AG04449 (cell line): ENCODE measurements around the gene ZSCAN10.

ENCODE experiments used
- CTCF ChIA-PET: fragments of 350-600 bp; formaldehyde crosslinking; extraction: SDS; loops from one replicate; lab custom pipeline; 2021; ENCODE audit warnings: antibody characterized with exemption; lab: Yijun Ruan, JAX
- POLR2A ChIA-PET: fragments of 400-600, 350-600 bp; formaldehyde crosslinking; extraction: SDS; loops from one replicate; lab custom pipeline; 2020; ENCODE audit warnings: antibody characterized with exemption, inconsistent platforms; lab: Yijun Ruan, JAX
- DNase-seq: peaks from one replicate; pipeline ENCODE4 v3.0.0-alpha.2; 2010; ENCODE audit warnings: low read depth, low spot score
- H3K4me3 ChIP-seq: 2 replicates; pipeline ENCODE4 v1.5.1; 2011; ENCODE audit warnings: low read depth, mild to moderate bottlenecking, control low read depth, low read length
- TF ChIP-seq, protein P1 (sequence below): IDR thresholded peaks from one replicate; pipeline ENCODE4 v1.5.1; 2011; ENCODE audit warnings: mild to moderate bottlenecking, moderate library complexity, low read length, control low read depth, inconsistent platforms; ENCODE audit not compliant: insufficient read depth; ENCODE audit errors: missing control alignments

ZSCAN10 gene

DNA sequence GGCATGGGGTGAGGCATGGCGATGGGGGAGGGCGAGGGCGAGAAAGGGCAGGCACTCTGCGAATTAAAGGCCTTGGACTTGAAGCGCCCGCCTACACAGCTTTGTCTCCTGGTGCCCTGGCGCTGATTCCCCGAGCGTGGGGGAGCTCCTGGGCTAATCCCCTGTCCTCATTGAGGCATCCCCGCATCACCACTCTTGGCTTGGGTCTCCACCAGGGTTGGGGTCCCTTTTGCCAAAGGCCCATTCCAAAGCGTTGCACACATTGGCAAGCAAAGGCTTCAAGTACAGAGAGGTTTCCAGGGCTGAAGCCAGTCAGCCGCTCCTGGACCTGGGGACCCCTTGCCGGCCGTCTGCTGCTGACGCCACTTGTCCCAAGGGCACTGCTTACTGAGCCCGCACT is 21.3 kb upstream of the ZSCAN10 start:
- no peak for DNase-seq
- H3K4me3 ChIP-seq: no peak overlapping the region
- POLR2A ChIA-PET: no interaction called here
- CTCF ChIA-PET: interaction anchor here (1.2 to 5.5 kb wide), 2 partner anchors 9 to 12 kb away, joined by 4 to 57 read pairs; no protein-coding TSS in a partner anchor
- TF ChIP-seq, protein P1, sequence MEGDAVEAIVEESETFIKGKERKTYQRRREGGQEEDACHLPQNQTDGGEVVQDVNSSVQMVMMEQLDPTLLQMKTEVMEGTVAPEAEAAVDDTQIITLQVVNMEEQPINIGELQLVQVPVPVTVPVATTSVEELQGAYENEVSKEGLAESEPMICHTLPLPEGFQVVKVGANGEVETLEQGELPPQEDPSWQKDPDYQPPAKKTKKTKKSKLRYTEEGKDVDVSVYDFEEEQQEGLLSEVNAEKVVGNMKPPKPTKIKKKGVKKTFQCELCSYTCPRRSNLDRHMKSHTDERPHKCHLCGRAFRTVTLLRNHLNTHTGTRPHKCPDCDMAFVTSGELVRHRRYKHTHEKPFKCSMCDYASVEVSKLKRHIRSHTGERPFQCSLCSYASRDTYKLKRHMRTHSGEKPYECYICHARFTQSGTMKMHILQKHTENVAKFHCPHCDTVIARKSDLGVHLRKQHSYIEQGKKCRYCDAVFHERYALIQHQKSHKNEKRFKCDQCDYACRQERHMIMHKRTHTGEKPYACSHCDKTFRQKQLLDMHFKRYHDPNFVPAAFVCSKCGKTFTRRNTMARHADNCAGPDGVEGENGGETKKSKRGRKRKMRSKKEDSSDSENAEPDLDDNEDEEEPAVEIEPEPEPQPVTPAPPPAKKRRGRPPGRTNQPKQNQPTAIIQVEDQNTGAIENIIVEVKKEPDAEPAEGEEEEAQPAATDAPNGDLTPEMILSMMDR: no peak

DNA sequence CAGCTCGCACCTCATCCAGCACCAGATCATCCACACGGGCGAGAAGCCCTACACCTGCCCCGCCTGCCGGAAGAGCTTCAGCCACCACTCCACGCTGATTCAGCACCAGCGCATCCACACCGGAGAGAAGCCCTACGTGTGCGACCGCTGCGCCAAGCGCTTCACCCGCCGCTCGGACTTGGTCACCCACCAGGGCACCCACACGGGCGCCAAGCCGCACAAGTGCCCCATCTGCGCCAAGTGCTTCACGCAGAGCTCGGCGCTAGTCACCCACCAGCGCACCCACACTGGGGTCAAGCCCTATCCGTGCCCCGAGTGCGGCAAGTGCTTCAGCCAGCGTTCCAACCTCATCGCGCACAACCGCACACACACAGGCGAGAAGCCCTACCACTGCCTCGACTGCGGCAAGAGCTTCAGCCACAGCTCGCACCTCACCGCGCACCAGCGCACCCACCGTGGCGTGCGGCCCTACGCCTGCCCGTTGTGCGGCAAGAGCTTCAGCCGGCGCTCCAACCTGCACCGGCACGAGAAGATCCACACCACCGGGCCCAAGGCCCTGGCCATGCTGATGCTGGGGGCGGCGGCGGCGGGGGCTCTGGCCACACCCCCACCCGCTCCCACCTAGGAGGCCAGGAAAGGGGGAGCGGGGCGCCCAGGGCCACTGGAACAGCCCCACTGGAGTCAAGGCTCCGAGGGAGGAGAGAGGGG is 20.8 kb upstream of the ZSCAN10 start:
- POLR2A ChIA-PET: no interaction called here
- H3K4me3 ChIP-seq: no peak overlapping the region
- CTCF ChIA-PET: interaction anchor here (1.6 to 5.5 kb wide), 2 partner anchors 9 to 60 kb away, joined by 4 to 57 read pairs; no protein-coding TSS in a partner anchor
- TF ChIP-seq, protein P1: no peak
- no peak for DNase-seq

DNA sequence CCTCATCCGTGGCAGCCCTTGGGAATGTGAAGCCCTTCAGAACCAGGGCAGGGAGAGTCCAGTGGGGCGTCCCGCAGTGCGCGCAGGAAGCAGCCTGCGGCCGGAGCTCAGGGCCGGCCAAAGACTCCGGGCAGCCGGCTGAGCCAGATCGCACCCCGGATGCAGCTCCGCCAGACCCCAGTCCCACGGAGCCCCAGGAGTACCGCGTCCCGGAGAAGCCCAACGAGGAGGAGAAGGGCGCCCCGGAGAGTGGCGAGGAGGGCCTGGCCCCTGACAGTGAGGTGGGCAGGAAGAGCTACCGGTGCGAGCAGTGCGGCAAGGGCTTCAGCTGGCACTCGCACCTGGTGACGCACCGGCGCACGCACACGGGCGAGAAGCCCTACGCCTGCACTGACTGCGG is 20.2 kb upstream of the ZSCAN10 start:
- ChIA-PET POLR2A (no interaction called here), CTCF (interaction anchor here (1.6 to 5.5 kb wide), 2 partner anchors 10 to 60 kb away, joined by 4 to 57 read pairs; no protein-coding TSS in a partner anchor)
- DNase-seq: no peak
- TF ChIP-seq, protein P1: no peak
- no peak overlapping the region for H3K4me3 ChIP-seq

DNA sequence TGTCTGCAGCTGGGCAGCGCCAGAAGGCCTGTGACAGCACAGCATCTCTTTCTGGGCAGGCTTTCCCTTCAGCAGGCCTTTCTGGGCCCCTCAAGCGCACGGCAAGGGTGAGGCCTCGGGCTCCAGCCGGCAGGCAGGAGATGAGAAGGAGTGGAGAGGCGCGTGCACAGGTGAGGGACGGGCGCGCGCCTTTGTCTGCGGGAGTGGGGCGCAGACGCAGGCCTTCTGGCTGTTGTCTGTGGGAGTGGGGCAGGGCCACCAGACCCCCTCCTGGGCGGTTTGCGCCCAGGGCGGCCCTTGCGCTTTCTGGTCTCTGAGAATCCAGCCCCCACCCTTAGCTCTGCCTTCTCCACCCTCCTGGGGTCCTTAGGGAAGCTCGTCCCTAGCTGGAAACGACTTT is 19.8 kb upstream of the ZSCAN10 start:
- POLR2A ChIA-PET: no interaction called here

DNA sequence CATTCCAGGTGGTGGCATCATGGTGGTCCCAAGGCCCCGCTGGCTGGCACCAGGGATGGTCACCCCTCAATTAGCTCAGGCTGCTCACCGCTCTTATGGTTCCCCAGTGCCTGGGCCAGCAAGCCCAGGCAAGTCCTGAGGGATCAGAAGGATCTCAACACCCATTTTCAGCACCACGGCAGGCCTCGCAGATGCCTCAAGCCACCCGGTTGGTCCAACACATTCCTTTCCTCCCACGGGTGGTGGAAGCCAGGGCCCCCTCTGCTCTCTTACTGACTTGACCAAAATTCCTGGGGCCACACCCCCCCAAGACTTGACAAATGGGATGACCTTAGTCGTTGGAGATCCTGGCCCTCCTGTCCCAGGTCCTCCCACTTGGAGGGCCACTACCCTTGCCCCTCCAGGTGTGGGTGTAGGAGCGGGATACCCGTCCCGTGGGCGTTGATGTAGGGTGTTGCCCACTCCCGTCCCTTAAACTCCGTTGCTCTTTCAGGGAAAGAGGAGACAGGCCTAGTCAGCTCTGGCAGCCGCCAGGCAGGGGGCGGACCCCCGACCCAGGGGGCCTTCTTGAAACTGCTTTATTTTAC is 19.2 kb upstream of the ZSCAN10 start:
- DNase-seq: no peak

More for the DNA sequence above, 19.8 kb upstream of the ZSCAN10 start:
- TF ChIP-seq, protein P1: no peak
- no peak for DNase-seq
- H3K4me3 ChIP-seq: no peak overlapping the region
- CTCF ChIA-PET: interaction anchor here (1.6 to 5.5 kb wide), 2 partner anchors 10 to 59 kb away, joined by 4 to 57 read pairs; no protein-coding TSS in a partner anchor

More for the DNA sequence above, 19.2 kb upstream of the ZSCAN10 start:
- CTCF ChIA-PET: interaction anchor here (1.1 to 5.5 kb wide), 4 partner anchors 11 to 87 kb away, joined by 3 to 57 read pairs (median 4); no protein-coding TSS in a partner anchor
- POLR2A ChIA-PET: interaction anchor here (1.0 kb wide), 1 partner anchor 17 kb away, joined by 3 read pairs; the partner anchor contains the start of gene ZNF213
- TF ChIP-seq, protein P1: no peak
- no peak overlapping the region for H3K4me3 ChIP-seq
